GM11168 (cell line): Measurements from ENCODE around the gene DAPK1.

Experiments
- in situ Hi-C: fragments of 300-500 bp; cut with MboI; formaldehyde crosslinking; loops from one replicate; pipeline ENCODE4 v1.12.0; 2022; ENCODE audit warnings: low sequenced_read_pairs; ENCODE audit not compliant: unreplicated experiment

The DAPK1 gene

GRCh38 chr9:87628346-87628745 is 130.7 kb downstream of the DAPK1 start:
- in situ Hi-C loops = no loop called here

GRCh38 chr9:87629104-87629503 is 131.4 kb downstream of the DAPK1 start:
- in situ Hi-C loops = no loop called here

- in situ Hi-C loops = no loop called here
Observed at GRCh38 chr9:87630266-87630665, 132.6 kb downstream of the DAPK1 start.

- in situ Hi-C loops = no loop called here
Observed at GRCh38 chr9:87630846-87631245, 133.2 kb downstream of the DAPK1 start.

- in situ Hi-C loops = no loop called here
Observed at GRCh38 chr9:87635656-87636501, 138.2 kb downstream of the DAPK1 start.

- in situ Hi-C loops = no loop called here
Observed at GRCh38 chr9:87638292-87638691, 140.6 kb downstream of the DAPK1 start.

- in situ Hi-C loops = no loop called here
Observed at GRCh38 chr9:87639949-87640348, 142.3 kb downstream of the DAPK1 start.

GRCh38 chr9:87640385-87640795 is 142.7 kb downstream of the DAPK1 start:
- in situ Hi-C loops = no loop called here

- in situ Hi-C loops = no loop called here
Observed at GRCh38 chr9:87641067-87641466, 143.4 kb downstream of the DAPK1 start.

GRCh38 chr9:87642330-87643106 is 144.9 kb downstream of the DAPK1 start:
- in situ Hi-C loops = no loop called here

- in situ Hi-C loops = no loop called here
Observed at GRCh38 chr9:87643107-87643650, 145.5 kb downstream of the DAPK1 start.

GRCh38 chr9:87643778-87644570 is 146.3 kb downstream of the DAPK1 start:
- in situ Hi-C loops = no loop called here

GRCh38 chr9:87644659-87645058 is 147.0 kb downstream of the DAPK1 start:
- in situ Hi-C loops = no loop called here

GRCh38 chr9:87646546-87646945 is 148.9 kb downstream of the DAPK1 start:
- in situ Hi-C loops = no loop called here

- in situ Hi-C loops = no loop called here
Observed at GRCh38 chr9:87647114-87647513, 149.4 kb downstream of the DAPK1 start.

- in situ Hi-C loops = no loop called here
Observed at GRCh38 chr9:87648606-87649005, 150.9 kb downstream of the DAPK1 start.

GRCh38 chr9:87650611-87651295 is 153.1 kb downstream of the DAPK1 start:
- in situ Hi-C loops = loop anchor here (25.0 kb wide), 1 partner anchor 313 kb away; no protein-coding TSS in a partner anchor

GRCh38 chr9:87651431-87651830 is 153.8 kb downstream of the DAPK1 start:
- in situ Hi-C loops = loop anchor here (25.0 kb wide), 1 partner anchor 314 kb away; no protein-coding TSS in a partner anchor

- in situ Hi-C loops = loop anchor here (25.0 kb wide), 1 partner anchor 317 kb away; no protein-coding TSS in a partner anchor
Observed at GRCh38 chr9:87653941-87654340, 156.3 kb downstream of the DAPK1 start.
